HepG2 (cell line): ENCODE data around the gene CAMK2A. TPM values are rescaled to one million over a fixed set of nuclear protein-coding genes. Genes with fewer than 3 reads are reported as not detected.

Source experiments
- ATAC-seq: fragments of 200-7000 bp; cut with Tn5 transposase; 3 replicates; pipeline ENCODE4 v1.9.1; 2020; ENCODE audit warnings: mild to moderate bottlenecking, moderate library complexity
- BruUV-seq: library from RNA; stranded (reverse); fragments of 400-500 nt; replicated peaks from 2 replicates; lab custom pipeline; 2021; lab: Mats Ljungman, UMichigan
- CTCF ChIA-PET: fragments of 300-600 bp; formaldehyde crosslinking; extraction: SDS; loops from one replicate; lab custom pipeline; 2021; ENCODE audit warnings: low total read pairs, inconsistent platforms, low intra/inter-chr PET ratio; lab: Yijun Ruan, JAX
- POLR2A ChIA-PET: fragments of 350-600 bp; sonication (Branson Sonifier 250); formaldehyde crosslinking; loops from one replicate; lab custom pipeline; 2020; ENCODE audit warnings: antibody characterized with exemption, inconsistent platforms; lab: Yijun Ruan, JAX
- DNase-seq: peaks from one replicate; pipeline ENCODE4 v3.0.0-alpha.2; 2015; ENCODE audit warnings: low spot score
- FAIRE-seq: peaks from 3 replicates; lab custom pipeline; 2011; peaks lifted over from hg19 to GRCh38; lab: Jason Lieb, UNC
- H2AFZ ChIP-seq: one replicate; pipeline ENCODE4 v1.6.1; 2011; ENCODE audit warnings: low read length, inconsistent platforms
- H3K27ac ChIP-seq: fragments of 300-600 bp; 3 replicates; pipeline ENCODE4 v1.8.0; 2011; ENCODE audit warnings: mixed run types, mild to moderate bottlenecking, mixed read lengths, low read length, inconsistent platforms; ENCODE audit not compliant: insufficient read depth; ENCODE audit errors: extremely low read length
- H3K27me3 ChIP-seq, 2 experiments: fragments of 200-600 bp in 1 of 2; 2 replicates in 1 of 2; 3 replicates in 1 of 2; pipeline versions ENCODE4 v1.6.0 to v1.8.0; 2011; ENCODE audit warnings: low read length in 2 of 2, mild to moderate bottlenecking in 2 of 2, moderate library complexity in 2 of 2, inconsistent platforms in 1 of 2; ENCODE audit not compliant: insufficient read depth in 2 of 2, control insufficient read depth in 1 of 2
- H3K36me3 ChIP-seq, 2 experiments: fragments of 200-600 bp in 1 of 2; replicated peaks in 1 of 2; 2 replicates in 1 of 2; 3 replicates in 1 of 2; pipeline versions ENCODE4 v1.5.1 to v1.8.0; 2011; ENCODE audit warnings: low read length in 2 of 2, inconsistent platforms in 1 of 2; ENCODE audit not compliant: insufficient read depth in 2 of 2, control insufficient read depth in 1 of 2
- H3K4me1 ChIP-seq: 2 replicates; pipeline ENCODE4 v1.5.1; 2012; ENCODE audit warnings: low read length, inconsistent platforms; ENCODE audit not compliant: insufficient read depth
- H3K4me2 ChIP-seq: 2 replicates; pipeline ENCODE4 v1.6.0; 2011; ENCODE audit warnings: low read depth, low read length, inconsistent platforms
- H3K4me3 ChIP-seq, 3 experiments: fragments of 200-600 bp in 1 of 3; sonication (generic), shearing (Covaris generic) in 1 of 3; replicated peaks in 1 of 3; 2 replicates each; pipeline ENCODE4 v1.5.1; 2011 to 2016; ENCODE audit warnings: low read length in 3 of 3, inconsistent platforms in 2 of 3, low read depth in 2 of 3, mild to moderate bottlenecking in 2 of 3, control low read depth in 1 of 3, mixed read lengths in 1 of 3; ENCODE audit not compliant: insufficient read depth in 1 of 3
- H3K79me2 ChIP-seq: one replicate; pipeline ENCODE4 v1.6.1; 2011; ENCODE audit warnings: low read length, inconsistent platforms; ENCODE audit not compliant: insufficient read depth
- H3K9ac ChIP-seq: 2 replicates; pipeline ENCODE4 v1.6.0; 2011; ENCODE audit warnings: mild to moderate bottlenecking, low read depth, low read length, inconsistent platforms; ENCODE audit not compliant: insufficient read depth
- H3K9me3 ChIP-seq: 2 replicates; pipeline ENCODE4 v1.5.1; 2012; ENCODE audit warnings: mild to moderate bottlenecking, low read length
- H4K20me1 ChIP-seq: 2 replicates; pipeline ENCODE4 v1.6.0; 2011; ENCODE audit warnings: inconsistent platforms, mild to moderate bottlenecking, low read length, moderate library complexity; ENCODE audit not compliant: insufficient read depth
- HHEX ChIP-seq: IDR thresholded peaks from 2 replicates; pipeline ENCODE4 v1.6.1; 2016; ENCODE audit warnings: control low read depth
- KDM2A ChIP-seq: sonication (generic); formaldehyde crosslinking; IDR thresholded peaks from 2 replicates; pipeline ENCODE4 v1.4.0; 2020; ENCODE audit warnings: low read depth, missing genetic modification reagents, borderline replicate concordance
- KMT2B ChIP-seq: IDR thresholded peaks from 2 replicates; pipeline ENCODE4 v1.6.1; 2016; ENCODE audit warnings: missing genetic modification reagents, missing compliant biosample characterization
- ZFP37 ChIP-seq: sonication (generic); formaldehyde crosslinking; IDR thresholded peaks from 2 replicates; pipeline ENCODE4 v1.4.0; 2020; ENCODE audit warnings: missing genetic modification reagents, borderline replicate concordance
- ZNF605 ChIP-seq: sonication (generic); formaldehyde crosslinking; IDR thresholded peaks from 2 replicates; pipeline ENCODE4 v1.8.0; 2022; ENCODE audit warnings: mild to moderate bottlenecking, missing genetic modification reagents
- ZNF883 ChIP-seq: sonication (generic); formaldehyde crosslinking; IDR thresholded peaks from 2 replicates; pipeline ENCODE4 v1.5.1; 2020; ENCODE audit warnings: mild to moderate bottlenecking, missing genetic modification reagents; ENCODE audit errors: not compliant biosample characterization
- WGBS: methylation state at CpG from one replicate; pipeline ENCODE4 v1.1.6; 2017; ENCODE audit warnings: low lambda C conversion rate; 5-methylcytosine and 5-hydroxymethylcytosine counted together
- in situ Hi-C: cut with HindIII; loops from 2 replicates; pipeline ENCODE4 v1.10.0; 2017; ENCODE audit warnings: low pct_unique_long_range_greater_than_20kb; ENCODE audit not compliant: extremely low pct_ligation_motif_present
- intact Hi-C: fragments of 100-400 bp; cut with micrococcal nuclease; formaldehyde crosslinking; loops from one replicate; pipeline ENCODE4 v1.10.0; 2022; ENCODE audit not compliant: unreplicated experiment
- polyA plus RNA-seq, 8 experiments: library from polyadenylated mRNA; depleted of rRNA in 3 of 8; stranded (reverse) in 7 of 8; unstranded in 1 of 8; fragments of >200 nt; fragmentation: Illumina TruSeq in 4 of 8; extraction: Trizol in 4 of 8; gene quantifications; 2 replicates each; pipeline versions ENCODE4 v1.2.1 to v1.2.3, GENCODE V29; 2011 to 2016; ENCODE audit warnings: low read depth in 4 of 8, missing spikeins in 1 of 8, mixed read lengths in 1 of 8; ENCODE audit not compliant: insufficient read depth in 1 of 8
- total RNA-seq, 5 experiments: library from RNA; depleted of rRNA; stranded (reverse); fragments of >200 nt; fragmentation: Illumina TruSeq; extraction: Trizol; gene quantifications; 2 replicates each; pipeline ENCODE4 v1.2.3, GENCODE V29; 2016; ENCODE audit warnings: low read depth in 1 of 5
- TF ChIP-seq, protein P1 (sequence below): sonication (generic); formaldehyde crosslinking; IDR thresholded peaks from 2 replicates; pipeline ENCODE4 v1.5.0; 2020; ENCODE audit warnings: mild to moderate bottlenecking, missing genetic modification reagents

The CAMK2A gene
- total and polyA plus RNA-seq, 2 of the 13 experiments (the other 11 are each of a cell fraction or from before 2014, with no cell fraction given): 0.11 TPM; not detected in 1

DNA sequence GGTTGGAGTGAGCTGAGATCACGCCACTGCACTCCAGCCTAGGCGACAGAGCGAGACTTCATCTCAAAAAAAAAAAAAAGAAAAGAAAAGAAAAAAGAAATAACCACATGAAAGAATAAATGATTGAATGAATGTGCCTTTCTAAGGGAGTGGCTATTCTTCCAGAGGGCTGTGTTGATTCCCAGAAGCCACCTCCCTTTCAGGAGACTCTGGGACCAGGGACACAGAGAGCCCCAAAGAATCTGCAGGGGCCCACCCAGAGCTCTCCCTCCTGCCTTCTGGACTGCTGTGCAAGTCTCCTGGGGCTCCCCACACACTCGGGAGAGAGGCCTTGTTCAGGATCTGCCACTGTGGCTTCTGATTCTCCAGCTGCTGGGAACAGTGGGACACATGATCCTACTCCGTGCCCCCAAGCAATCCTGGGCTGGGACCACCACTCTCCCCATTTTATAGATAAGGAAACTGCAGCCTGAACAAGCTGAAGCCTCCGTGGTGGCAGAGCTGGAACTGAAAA is 23.6 kb downstream of the CAMK2A start:
- FAIRE-seq: no peak

More for the DNA sequence above, 23.6 kb downstream of the CAMK2A start:
- CTCF ChIA-PET: no interaction called here
- 50% methylated on average over 4 of the region's 6 CpGs for WGBS
- no TSS peak for BruUV-seq
- Histone ChIP-seq H3K4me1 (peaks cover 60% of the 10 kb centered on the region), H3K9me3 (no peaks in the 10 kb centered on the region), H2AFZ (no peak overlapping the region), H3K36me3 (no peaks in the 10 kb centered on the region), H3K79me2 (no peaks in the 10 kb centered on the region), H3K9ac (no peak overlapping the region), H3K4me3 (no peak overlapping the region), H3K27ac (no peak overlapping the region), H3K27me3 (peaks cover 6 to 50% of the 10 kb centered on the region in 2 experiments; a peak in 4 of 5 replicates), H3K4me2 (no peak overlapping the region), H4K20me1 (no peaks in the 10 kb centered on the region)
- intact Hi-C loops (no loop called here), in situ Hi-C loops (no loop called here)
- DNase-seq (no peak), ATAC-seq (no peak)
- POLR2A ChIA-PET: no interaction called here
- TF ChIP-seq KDM2A (CRISPR knock-in tag) (no peak), HHEX (CRISPR knock-in tag) (no peak), KMT2B (CRISPR knock-in tag) (no peak), ZFP37 (CRISPR knock-in tag) (no peak), ZNF883 (CRISPR knock-in tag) (no peak), ZNF605 (CRISPR knock-in tag) (no peak)
- TF ChIP-seq, protein P1, sequence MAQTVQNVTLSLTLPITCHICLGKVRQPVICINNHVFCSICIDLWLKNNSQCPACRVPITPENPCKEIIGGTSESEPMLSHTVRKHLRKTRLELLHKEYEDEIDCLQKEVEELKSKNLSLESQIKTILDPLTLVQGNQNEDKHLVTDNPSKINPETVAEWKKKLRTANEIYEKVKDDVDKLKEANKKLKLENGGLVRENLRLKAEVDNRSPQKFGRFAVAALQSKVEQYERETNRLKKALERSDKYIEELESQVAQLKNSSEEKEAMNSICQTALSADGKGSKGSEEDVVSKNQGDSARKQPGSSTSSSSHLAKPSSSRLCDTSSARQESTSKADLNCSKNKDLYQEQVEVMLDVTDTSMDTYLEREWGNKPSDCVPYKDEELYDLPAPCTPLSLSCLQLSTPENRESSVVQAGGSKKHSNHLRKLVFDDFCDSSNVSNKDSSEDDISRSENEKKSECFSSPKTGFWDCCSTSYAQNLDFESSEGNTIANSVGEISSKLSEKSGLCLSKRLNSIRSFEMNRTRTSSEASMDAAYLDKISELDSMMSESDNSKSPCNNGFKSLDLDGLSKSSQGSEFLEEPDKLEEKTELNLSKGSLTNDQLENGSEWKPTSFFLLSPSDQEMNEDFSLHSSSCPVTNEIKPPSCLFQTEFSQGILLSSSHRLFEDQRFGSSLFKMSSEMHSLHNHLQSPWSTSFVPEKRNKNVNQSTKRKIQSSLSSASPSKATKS (CRISPR knock-in tag): no peak
